Caki2 (cell line): ENCODE results near the gene TMEM263. TPM values are rescaled to one million over a fixed set of nuclear protein-coding genes. Genes with fewer than 3 reads are reported as not detected.
"Not testable (repeated sequence)": the region's sequence is repeated elsewhere in the genome, so short reads cannot be mapped to it uniquely, and the experiment has no call there.

Experiments used
- DNase-seq: peaks from one replicate; pipeline ENCODE4 v3.0.0-alpha.2; 2015; ENCODE audit warnings: low read depth
- in situ Hi-C: cut with HindIII; loops from 2 replicates; pipeline ENCODE4 v1.10.0; 2016; ENCODE audit warnings: low sequenced_read_pairs, low pct_unique_long_range_greater_than_20kb, mixed read lengths
- total RNA-seq: library from RNA; depleted of rRNA; stranded (reverse); fragments of >200 nt; shearing (Covaris generic); gene quantifications from 2 replicates; pipeline ENCODE4 v1.2.3, GENCODE V29; 2014; ENCODE audit warnings: low replicate concordance

The TMEM263 gene
- total RNA-seq, 1 experiment from 2014 or later, result 25.7 TPM

GRCh38 chr12:106978035-106978800, 22.5 kb downstream of the TMEM263 start:
- in situ Hi-C loops, result no loop called here
- DNase-seq, result no peak

GRCh38 chr12:106980944-106981343, 25.2 kb downstream of the TMEM263 start:
- in situ Hi-C loops, result no loop called here
- DNase-seq, result no peak

- in situ Hi-C loops, result no loop called here
- no peak for DNase-seq
These were observed 26.1 kb downstream of the TMEM263 start for GRCh38 chr12:106981788-106982187.

- DNase-seq, result no peak
- in situ Hi-C loops, result no loop called here
These were observed 26.5 kb downstream of the TMEM263 start for GRCh38 chr12:106982229-106982628.

- no peak for DNase-seq
- in situ Hi-C loops, result no loop called here
These were observed 29.0 kb downstream of the TMEM263 start for GRCh38 chr12:106984588-106985137.

- in situ Hi-C loops, result no loop called here
- no peak for DNase-seq
These were observed 29.8 kb downstream of the TMEM263 start for GRCh38 chr12:106985479-106985878.

- in situ Hi-C loops, result no loop called here
These were observed 30.4 kb downstream of the TMEM263 start for GRCh38 chr12:106986135-106986534.

GRCh38 chr12:106986625-106987389, 31.1 kb downstream of the TMEM263 start, which contains the start of gene MTERF2:
Gene MTERF2, minus strand, starts transcription at chr12:106987146. Its CDS starts 8,432 bp downstream, at chr12:106978714.
- in situ Hi-C loops, result no loop called here
- DNase-seq, result peak; percentile 84

More at GRCh38 chr12:106986135-106986534, 30.4 kb downstream of the TMEM263 start:
- DNase-seq, result no peak

GRCh38 chr12:106987846-106988245, 32.1 kb downstream of the TMEM263 start:
- DNase-seq, result no peak
- in situ Hi-C loops, result no loop called here

- DNase-seq, result no peak
- in situ Hi-C loops, result no loop called here
These were observed 39.0 kb downstream of the TMEM263 start for GRCh38 chr12:106994579-106995220.

GRCh38 chr12:106996102-106996501, 40.4 kb downstream of the TMEM263 start:
- in situ Hi-C loops, DNase-seq: not testable (repeated sequence)

GRCh38 chr12:106997916-106998315, 42.2 kb downstream of the TMEM263 start:
- in situ Hi-C loops, result no loop called here
- no peak for DNase-seq

GRCh38 chr12:106999446-106999845, 43.7 kb downstream of the TMEM263 start:
- DNase-seq, result no peak
- in situ Hi-C loops, result no loop called here

- in situ Hi-C loops, DNase-seq: not testable (repeated sequence)
These were observed 47.0 kb downstream of the TMEM263 start for GRCh38 chr12:107002665-107003064.

- in situ Hi-C loops, result no loop called here
These were observed 51.7 kb downstream of the TMEM263 start for GRCh38 chr12:107007411-107007810.

GRCh38 chr12:107011519-107011918, 55.8 kb downstream of the TMEM263 start:
- no peak for DNase-seq
- in situ Hi-C loops, result no loop called here

More at GRCh38 chr12:107007411-107007810, 51.7 kb downstream of the TMEM263 start:
- DNase-seq, result no peak

GRCh38 chr12:107012736-107013425, 57.2 kb downstream of the TMEM263 start:
- DNase-seq, result no peak
- in situ Hi-C loops, result no loop called here

GRCh38 chr12:107014055-107014454, 58.3 kb downstream of the TMEM263 start:
- no peak for DNase-seq
- in situ Hi-C loops, result no loop called here
